ENCODE data around the gene PLBD2.

Gene PLBD2

DNA sequence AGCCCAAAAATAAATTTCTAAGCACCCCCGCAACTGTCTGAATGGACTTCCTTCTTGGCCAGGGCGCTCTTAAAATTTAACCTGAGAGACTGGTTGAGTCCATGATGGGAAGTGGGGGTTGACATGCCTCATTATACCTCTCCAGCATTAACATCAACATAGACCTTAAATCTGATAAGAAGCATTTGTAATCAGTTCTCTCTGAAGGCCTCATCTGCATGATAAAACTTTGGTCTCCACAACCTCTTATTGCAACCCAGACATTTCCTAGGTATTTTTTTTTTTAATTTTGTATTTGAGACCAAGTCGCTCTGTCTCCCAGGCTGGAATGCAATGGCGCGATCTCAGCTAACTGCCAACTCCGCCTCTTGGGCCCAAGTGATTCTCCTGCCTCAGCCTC is 13.1 kb upstream of the PLBD2 start:
- H3K36me3 ChIP-seq (ENCODE audit: control insufficient read depth in 1 of 2, insufficient read depth in 2 of 2, low read depth in 1 of 2, low read length in 2 of 2), result no peaks in the 10 kb centered on the region
- H2BK5ac ChIP-seq (ENCODE audit: low read depth, low read length, poor library complexity, severe bottlenecking), result no peak overlapping the region
- no peak overlapping the region for H4K91ac ChIP-seq (ENCODE audit: low read length)
- no peak overlapping the region for H3K9ac ChIP-seq (ENCODE audit: low read length)
- H3K79me1 ChIP-seq (replicated peaks; ENCODE audit: low read length, poor library complexity, severe bottlenecking), result no peaks in the 10 kb centered on the region
- H3K14ac ChIP-seq (ENCODE audit: low read length in 2 of 2), result no peak overlapping the region
- no peak overlapping the region for H3K27ac ChIP-seq (ENCODE audit: low read length, poor library complexity, severe bottlenecking)
- H4K8ac ChIP-seq (ENCODE audit: low read length), result no peak overlapping the region
- H3K4me3 ChIP-seq (ENCODE audit: insufficient read depth in 1 of 2, low read depth in 1 of 2, low read length in 2 of 2), result no peak overlapping the region
- no peak overlapping the region for H2AK5ac ChIP-seq (ENCODE audit: low read length, severe bottlenecking)
- no peak overlapping the region for H2BK12ac ChIP-seq (ENCODE audit: low read length in 2 of 2)
- no peak overlapping the region for H3K4me2 ChIP-seq (ENCODE audit: low read length, poor library complexity, severe bottlenecking)
- no peak overlapping the region for H2AFZ ChIP-seq (ENCODE audit: low read depth, low read length)
- DNase-seq, result no peak
- WGBS, result 96% methylated on average over 5 of the region's 6 CpGs
- H2BK120ac ChIP-seq (ENCODE audit: low read depth, low read length), result no peak overlapping the region
- H3K4me1 ChIP-seq (ENCODE audit: control insufficient read depth, insufficient read depth, low read depth, low read length), result peaks cover 1% of the 10 kb centered on the region
- H2BK15ac ChIP-seq (ENCODE audit: low read depth, poor library complexity, severe bottlenecking), result no peak overlapping the region
- H3K9me3 ChIP-seq (ENCODE audit: control insufficient read depth, low read length), result no peaks in the 10 kb centered on the region
- H3K23ac ChIP-seq (ENCODE audit: low read length in 2 of 2), result no peak overlapping the region
- no peak overlapping the region for H3K4ac ChIP-seq (ENCODE audit: low read depth in 1 of 2, low read length in 2 of 2)
- H3K27me3 ChIP-seq (ENCODE audit: control insufficient read depth in 1 of 2, insufficient read depth in 1 of 2, low read length in 2 of 2), result peaks cover 0 to 19% of the 10 kb centered on the region in 2 experiments
- no peak overlapping the region for H3K18ac ChIP-seq (ENCODE audit: low read depth in 1 of 2, low read length in 2 of 2)

DNA sequence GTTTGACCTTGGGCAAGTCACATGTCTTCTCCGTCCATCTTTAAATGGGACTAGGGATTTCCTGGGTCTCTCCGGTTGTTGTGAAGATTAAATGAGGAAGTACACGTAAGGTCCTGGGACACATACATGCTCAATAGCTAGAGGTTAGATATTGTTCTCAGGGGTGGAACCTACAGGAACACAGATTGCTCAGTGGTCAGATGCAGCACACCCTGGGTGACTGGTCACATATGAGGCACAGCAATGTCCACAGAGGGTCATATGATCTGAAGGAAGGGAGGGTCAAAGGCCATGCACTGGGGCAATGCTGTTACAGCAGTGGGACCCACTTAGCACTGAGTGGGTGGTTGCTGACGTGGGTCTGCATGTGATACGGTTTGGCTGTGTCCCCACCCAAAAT is 12.0 kb upstream of the PLBD2 start:
- DNase-seq, result no peak
- Histone ChIP-seq H3K79me1 (replicated peaks; ENCODE audit: low read length, poor library complexity, severe bottlenecking) (no peaks in the 10 kb centered on the region), H3K27me3 (ENCODE audit: control insufficient read depth in 1 of 2, insufficient read depth in 1 of 2, low read length in 2 of 2) (peaks cover 0 to 15% of the 10 kb centered on the region in 2 experiments), H2BK15ac (ENCODE audit: low read depth, poor library complexity, severe bottlenecking) (no peak overlapping the region), H3K14ac (ENCODE audit: low read length in 2 of 2) (no peak overlapping the region), H3K9ac (ENCODE audit: low read length) (no peak overlapping the region), H2BK120ac (ENCODE audit: low read depth, low read length) (no peak overlapping the region), H3K9me3 (ENCODE audit: control insufficient read depth, low read length) (no peaks in the 10 kb centered on the region), H3K36me3 (ENCODE audit: control insufficient read depth in 1 of 2, insufficient read depth in 2 of 2, low read depth in 1 of 2, low read length in 2 of 2) (no peaks in the 10 kb centered on the region), H2AK5ac (ENCODE audit: low read length, severe bottlenecking) (no peak overlapping the region), H4K91ac (ENCODE audit: low read length) (no peak overlapping the region), H3K23ac (ENCODE audit: low read length in 2 of 2) (no peak overlapping the region), H3K27ac (ENCODE audit: low read length, poor library complexity, severe bottlenecking) (no peak overlapping the region), H3K4me3 (ENCODE audit: insufficient read depth in 1 of 2, low read depth in 1 of 2, low read length in 2 of 2) (no peak overlapping the region), H4K8ac (ENCODE audit: low read length) (peak overlapping the region; percentile 35), H2AFZ (ENCODE audit: low read depth, low read length) (no peak overlapping the region), H2BK12ac (ENCODE audit: low read length in 2 of 2) (no peak overlapping the region), H3K4ac (ENCODE audit: low read depth in 1 of 2, low read length in 2 of 2) (no peak overlapping the region), H2BK5ac (ENCODE audit: low read depth, low read length, poor library complexity, severe bottlenecking) (no peak overlapping the region), H3K4me2 (ENCODE audit: low read length, poor library complexity, severe bottlenecking) (no peak overlapping the region), H3K4me1 (ENCODE audit: control insufficient read depth, insufficient read depth, low read depth, low read length) (peaks cover 1% of the 10 kb centered on the region), H3K18ac (ENCODE audit: low read depth in 1 of 2, low read length in 2 of 2) (no peak overlapping the region)
- 94% methylated on average over 4 of the region's 5 CpGs for WGBS

DNA sequence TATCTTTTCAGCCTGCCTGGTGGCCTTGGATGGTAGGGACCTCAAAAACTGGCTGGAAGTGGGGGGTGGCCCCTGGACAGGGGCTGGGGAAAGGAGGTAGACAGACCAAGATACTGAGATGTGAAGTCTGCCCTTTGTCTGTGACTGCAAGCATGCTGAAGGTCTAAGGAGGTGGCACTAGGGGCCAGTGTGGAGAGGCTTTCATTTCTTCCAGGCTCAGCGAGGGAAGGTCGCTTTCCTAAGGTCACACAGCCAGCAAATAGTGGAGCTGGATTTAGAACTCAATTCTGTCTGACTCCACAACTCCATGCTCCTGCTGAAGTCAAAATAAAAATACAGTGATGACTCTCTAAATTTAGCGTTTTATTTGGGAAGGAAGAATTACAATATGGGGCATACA is 11.3 kb upstream of the PLBD2 start:
- Histone ChIP-seq H3K9me3 (ENCODE audit: control insufficient read depth, low read length) (no peaks in the 10 kb centered on the region), H4K8ac (ENCODE audit: low read length) (no peak overlapping the region), H3K4ac (ENCODE audit: low read depth in 1 of 2, low read length in 2 of 2) (no peak overlapping the region), H3K4me1 (ENCODE audit: control insufficient read depth, insufficient read depth, low read depth, low read length) (no peaks in the 10 kb centered on the region), H2AFZ (ENCODE audit: low read depth, low read length) (no peak overlapping the region), H2BK5ac (ENCODE audit: low read depth, low read length, poor library complexity, severe bottlenecking) (no peak overlapping the region), H3K27ac (ENCODE audit: low read length, poor library complexity, severe bottlenecking) (no peak overlapping the region), H3K14ac (ENCODE audit: low read length in 2 of 2) (no peak overlapping the region), H2BK12ac (ENCODE audit: low read length in 2 of 2) (no peak overlapping the region), H3K4me2 (ENCODE audit: low read length, poor library complexity, severe bottlenecking) (no peak overlapping the region), H3K9ac (ENCODE audit: low read length) (no peak overlapping the region), H3K4me3 (ENCODE audit: insufficient read depth in 1 of 2, low read depth in 1 of 2, low read length in 2 of 2) (no peak overlapping the region), H3K79me1 (replicated peaks; ENCODE audit: low read length, poor library complexity, severe bottlenecking) (no peaks in the 10 kb centered on the region), H3K23ac (ENCODE audit: low read length in 2 of 2) (no peak overlapping the region), H3K36me3 (ENCODE audit: control insufficient read depth in 1 of 2, insufficient read depth in 2 of 2, low read depth in 1 of 2, low read length in 2 of 2) (no peaks in the 10 kb centered on the region), H2BK15ac (ENCODE audit: low read depth, poor library complexity, severe bottlenecking) (no peak overlapping the region), H4K91ac (ENCODE audit: low read length) (no peak overlapping the region), H2AK5ac (ENCODE audit: low read length, severe bottlenecking) (no peak overlapping the region), H2BK120ac (ENCODE audit: low read depth, low read length) (no peak overlapping the region), H3K18ac (ENCODE audit: low read depth in 1 of 2, low read length in 2 of 2) (no peak overlapping the region), H3K27me3 (ENCODE audit: control insufficient read depth in 1 of 2, insufficient read depth in 1 of 2, low read length in 2 of 2) (peaks cover 0 to 11% of the 10 kb centered on the region in 2 experiments)
- 78% methylated on average over 3 of the region's 3 CpGs for WGBS
- DNase-seq, result no peak

DNA sequence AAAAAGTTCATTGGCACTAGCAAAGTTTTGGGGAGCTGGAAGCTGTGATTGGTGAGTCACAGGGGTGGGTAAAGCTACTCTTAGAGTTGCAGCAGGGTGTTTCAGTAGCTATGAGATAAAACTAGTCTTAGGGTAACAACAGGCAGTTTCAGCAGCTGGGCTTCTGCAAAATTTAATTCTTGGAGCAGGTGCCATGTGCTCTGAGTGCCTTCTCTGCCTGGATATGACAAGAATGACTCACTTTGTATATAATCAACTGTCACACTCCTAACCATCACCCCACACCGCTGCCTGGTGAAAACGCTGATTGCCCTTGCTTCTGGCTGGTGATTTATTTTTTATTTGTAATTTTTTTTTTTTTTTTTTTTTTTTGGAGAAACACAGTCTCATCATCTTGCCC is 10.5 kb upstream of the PLBD2 start:
- Histone ChIP-seq H2BK15ac (ENCODE audit: low read depth, poor library complexity, severe bottlenecking) (no peak overlapping the region), H3K27ac (ENCODE audit: low read length, poor library complexity, severe bottlenecking) (no peak overlapping the region), H3K4me2 (ENCODE audit: low read length, poor library complexity, severe bottlenecking) (no peak overlapping the region), H2BK12ac (ENCODE audit: low read length in 2 of 2) (no peak overlapping the region), H3K9me3 (ENCODE audit: control insufficient read depth, low read length) (no peaks in the 10 kb centered on the region), H3K23ac (ENCODE audit: low read length in 2 of 2) (no peak overlapping the region), H3K36me3 (ENCODE audit: control insufficient read depth in 1 of 2, insufficient read depth in 2 of 2, low read depth in 1 of 2, low read length in 2 of 2) (no peaks in the 10 kb centered on the region), H2AFZ (ENCODE audit: low read depth, low read length) (no peak overlapping the region), H3K4me1 (ENCODE audit: control insufficient read depth, insufficient read depth, low read depth, low read length) (no peaks in the 10 kb centered on the region), H3K18ac (ENCODE audit: low read depth in 1 of 2, low read length in 2 of 2) (no peak overlapping the region), H2BK5ac (ENCODE audit: low read depth, low read length, poor library complexity, severe bottlenecking) (no peak overlapping the region), H2BK120ac (ENCODE audit: low read depth, low read length) (no peak overlapping the region), H2AK5ac (ENCODE audit: low read length, severe bottlenecking) (no peak overlapping the region), H3K4me3 (ENCODE audit: insufficient read depth in 1 of 2, low read depth in 1 of 2, low read length in 2 of 2) (no peak overlapping the region), H3K27me3 (ENCODE audit: control insufficient read depth in 1 of 2, insufficient read depth in 1 of 2, low read length in 2 of 2) (peaks cover 0 to 11% of the 10 kb centered on the region in 2 experiments), H3K4ac (ENCODE audit: low read depth in 1 of 2, low read length in 2 of 2) (no peak overlapping the region), H4K91ac (ENCODE audit: low read length) (no peak overlapping the region), H4K8ac (ENCODE audit: low read length) (no peak overlapping the region), H3K14ac (ENCODE audit: low read length in 2 of 2) (no peak overlapping the region), H3K9ac (ENCODE audit: low read length) (no peak overlapping the region), H3K79me1 (replicated peaks; ENCODE audit: low read length, poor library complexity, severe bottlenecking) (no peaks in the 10 kb centered on the region)
- no peak for DNase-seq
- WGBS, result no CpG with 5 or more reads among the region's 2 CpGs
